Choroid plexus epithelial cell (primary cell): ENCODE results near the gene MPPED2.

ENCODE experiments used
- DNase-seq: peaks from one replicate; pipeline ENCODE4 v3.0.0-alpha.2; 2010; ENCODE audit warnings: low read depth
- H3K4me3 ChIP-seq: 2 replicates; pipeline ENCODE4 v1.5.1; 2011; ENCODE audit warnings: low read depth, mild to moderate bottlenecking, control low read depth, low read length, moderate library complexity
- CTCF ChIP-seq: conservative IDR thresholded peaks from 2 replicates; pipeline ENCODE4 v1.5.1; 2011; ENCODE audit warnings: low read depth, mild to moderate bottlenecking, control low read depth, inconsistent platforms, low read length, moderate library complexity

Gene MPPED2

GRCh38 chr11:30578406-30578805 lies 7.7 kb downstream of the MPPED2 start:
- no peak for TF ChIP-seq CTCF
- DNase-seq = no peak
- no peak overlapping the region for H3K4me3 ChIP-seq

GRCh38 chr11:30573951-30574350 lies 12.2 kb downstream of the MPPED2 start:
- no peak for TF ChIP-seq CTCF
- no peak overlapping the region for H3K4me3 ChIP-seq
- DNase-seq = no peak

GRCh38 chr11:30568931-30569330 lies 17.2 kb downstream of the MPPED2 start:
- no peak for DNase-seq
- H3K4me3 ChIP-seq = no peak overlapping the region
- no peak for TF ChIP-seq CTCF

- DNase-seq = no peak
- H3K4me3 ChIP-seq = no peak overlapping the region
- no peak for TF ChIP-seq CTCF
Measured at GRCh38 chr11:30567644-30568043, 18.5 kb downstream of the MPPED2 start.

- no peak for DNase-seq
- TF ChIP-seq CTCF = no peak
- no peak overlapping the region for H3K4me3 ChIP-seq
Measured at GRCh38 chr11:30567120-30567519, 19.0 kb downstream of the MPPED2 start.

- H3K4me3 ChIP-seq = no peak overlapping the region
- TF ChIP-seq CTCF = no peak
- DNase-seq = no peak
Measured at GRCh38 chr11:30566482-30566881, 19.7 kb downstream of the MPPED2 start.

GRCh38 chr11:30565027-30565426 lies 21.1 kb downstream of the MPPED2 start:
- TF ChIP-seq CTCF = no peak
- no peak overlapping the region for H3K4me3 ChIP-seq
- no peak for DNase-seq
